Stimulated activated naive CD4-positive, alpha-beta T cell (primary cell): ENCODE results near the gene LRRC32.
"Not testable (repeated sequence)": the region's sequence is repeated elsewhere in the genome, so short reads cannot be mapped to it uniquely, and the experiment has no call there.

ENCODE experiments used
- DNase-seq, 6 experiments: peaks; one replicate each; lab custom pipeline; 2025; lab: John Stamatoyannopoulos, UW

LRRC32 gene

GRCh38 chr11:76610871-76611475 is 59.6 kb downstream of the LRRC32 start:
- DNase-seq: no peak

- DNase-seq: no peak
Observed at GRCh38 chr11:76610371-76610770, 60.2 kb downstream of the LRRC32 start.

DNA sequence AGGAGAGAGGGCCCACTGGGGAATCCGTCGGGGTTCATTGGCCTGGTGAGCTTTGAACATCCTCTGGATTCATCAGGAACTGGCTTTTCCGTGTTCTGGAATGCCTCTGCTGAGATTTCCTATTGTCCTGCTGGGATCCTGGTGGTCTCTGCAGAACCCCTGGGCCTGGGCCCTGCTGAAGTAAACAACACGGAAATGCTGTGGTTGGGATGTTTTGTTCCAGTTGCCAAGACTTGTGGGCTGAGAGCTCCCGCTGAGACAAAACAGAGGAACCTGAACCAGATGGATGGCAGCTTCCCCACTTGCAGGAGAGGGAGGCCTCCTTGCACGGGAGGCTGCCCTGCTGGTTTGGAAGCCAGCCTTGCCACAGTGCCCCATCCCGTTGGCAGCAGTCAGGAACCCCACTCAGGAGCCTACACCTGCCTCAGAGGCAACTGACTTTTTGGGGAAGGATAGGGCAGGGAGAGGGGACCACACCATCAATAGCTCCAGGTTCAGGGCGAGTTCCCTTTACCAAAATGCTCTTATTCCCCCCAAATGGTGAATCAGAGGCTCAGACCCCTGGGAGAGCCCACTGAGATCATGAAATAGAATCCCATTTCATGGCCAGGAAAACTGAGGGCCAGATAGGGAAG is 60.7 kb downstream of the LRRC32 start:
- no peak for DNase-seq

DNA sequence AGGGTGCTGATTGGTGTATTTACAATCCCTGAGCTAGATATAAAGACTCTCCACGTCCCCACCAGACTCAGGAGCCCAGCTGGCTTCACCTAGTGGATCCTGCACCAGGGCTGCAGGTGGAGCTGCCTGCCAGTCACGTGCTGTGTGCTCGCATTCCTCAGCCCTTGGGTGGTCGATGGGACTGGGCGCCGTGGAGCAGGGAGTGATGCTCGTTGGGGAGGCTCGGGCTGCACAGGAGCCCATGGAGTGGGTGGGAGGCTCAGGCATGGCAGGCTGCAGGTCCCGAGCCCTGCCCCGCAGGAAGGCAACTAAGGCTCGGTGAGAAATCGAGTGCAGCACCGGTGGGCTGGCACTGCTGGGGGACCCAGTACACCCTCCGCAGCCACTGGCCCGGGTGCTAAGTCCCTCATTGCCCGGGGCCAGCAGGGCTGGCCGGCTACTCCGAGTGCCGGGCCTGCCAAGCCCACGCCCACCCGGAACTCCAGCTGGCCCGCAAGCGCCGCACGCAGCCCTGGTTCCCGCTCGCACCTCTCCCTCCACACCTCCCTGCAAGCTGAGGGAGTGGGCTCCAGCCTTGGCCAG is 61.6 kb downstream of the LRRC32 start:
- DNase-seq: not testable (repeated sequence)

- not testable (repeated sequence) for DNase-seq
Observed at GRCh38 chr11:76608228-76608627, 62.3 kb downstream of the LRRC32 start.
